HUES48 (cell line): Measurements from ENCODE around the gene BACH2.
"Not testable (repeated sequence)": the region's sequence is repeated elsewhere in the genome, so short reads cannot be mapped to it uniquely, and the experiment has no call there.

Source experiments
- H3K27ac ChIP-seq: one replicate; pipeline ENCODE4 v1.7.0; 2013; ENCODE audit warnings: low read depth, low read length, inconsistent platforms
- H3K27me3 ChIP-seq: 2 replicates; pipeline ENCODE4 v1.6.1; 2013; ENCODE audit warnings: mild to moderate bottlenecking, low read length; ENCODE audit not compliant: control insufficient read depth, insufficient read depth
- H3K36me3 ChIP-seq: 2 replicates; pipeline ENCODE4 v1.6.1; 2013; ENCODE audit warnings: low read length; ENCODE audit not compliant: control insufficient read depth, insufficient read depth
- H3K4me1 ChIP-seq: 2 replicates; pipeline ENCODE4 v1.6.1; 2013; ENCODE audit warnings: mild to moderate bottlenecking, low read length; ENCODE audit not compliant: control insufficient read depth, insufficient read depth
- H3K4me3 ChIP-seq: 2 replicates; pipeline ENCODE4 v1.5.1; 2013; ENCODE audit warnings: mild to moderate bottlenecking, low read depth, low read length
- H3K9ac ChIP-seq: 2 replicates; pipeline ENCODE4 v1.6.1; 2013; ENCODE audit warnings: mild to moderate bottlenecking, low read depth, low read length, moderate library complexity
- H3K9me3 ChIP-seq: 2 replicates; pipeline ENCODE4 v1.6.1; 2013; ENCODE audit warnings: low read length; ENCODE audit not compliant: control insufficient read depth, insufficient read depth

Gene BACH2

DNA sequence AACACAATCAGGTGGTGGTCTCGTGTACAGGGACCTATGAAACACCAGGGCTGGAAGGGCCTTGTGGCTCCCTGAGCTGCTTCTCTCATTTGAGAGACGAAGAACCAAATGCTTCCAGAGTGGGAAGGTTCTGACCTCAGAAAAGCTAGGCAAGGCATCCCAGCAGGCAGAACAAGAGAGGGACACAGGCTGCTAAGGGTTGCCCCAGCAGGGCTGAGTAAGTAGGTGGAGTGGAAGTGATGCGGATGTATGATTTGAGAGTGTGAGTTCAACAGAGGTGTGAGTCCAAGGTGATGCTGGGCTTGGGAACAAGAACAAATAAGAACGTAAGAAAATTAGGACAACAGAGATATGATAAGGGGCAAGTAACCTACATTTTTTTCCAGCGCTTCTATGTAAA is 147.8 kb downstream of the BACH2 start:
- H3K27me3 ChIP-seq: no peaks in the 10 kb centered on the region
- H3K9ac ChIP-seq: no peak overlapping the region
- H3K36me3 ChIP-seq: no peaks in the 10 kb centered on the region

DNA sequence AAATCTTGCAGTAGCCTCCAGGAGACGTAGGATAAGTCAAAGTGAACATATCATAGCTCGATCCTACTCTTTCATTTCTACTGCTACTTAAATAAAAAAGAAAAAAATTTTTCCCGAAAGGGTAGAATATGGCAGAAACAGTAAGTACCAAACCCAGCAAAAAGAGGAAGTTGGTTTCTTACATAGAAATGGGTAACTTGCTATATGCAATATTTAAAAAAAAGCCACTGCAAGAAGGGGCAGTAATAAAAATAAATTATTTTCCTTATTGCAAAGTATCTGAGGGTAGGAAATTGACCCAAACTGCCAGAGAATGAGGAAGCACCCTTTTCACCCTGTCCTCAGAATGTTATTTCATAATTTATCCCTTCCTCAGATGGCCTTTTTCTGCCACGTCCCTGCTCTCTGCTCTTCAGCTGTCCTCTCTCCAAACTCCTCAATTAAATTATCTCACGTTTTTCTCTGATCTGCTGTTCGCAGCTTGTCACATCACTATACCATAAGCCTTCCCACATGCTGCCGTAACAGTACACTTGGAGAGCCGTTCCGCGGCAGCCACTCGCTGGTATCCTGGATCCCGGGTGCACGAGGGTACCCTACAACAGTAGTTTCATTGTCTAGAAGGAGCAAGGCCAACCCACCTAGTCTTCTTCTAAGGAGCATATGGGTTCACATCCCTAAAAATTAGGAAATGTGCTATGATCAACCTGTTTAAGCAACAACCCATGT is 149.6 kb downstream of the BACH2 start:
- Histone ChIP-seq H3K9me3 (no peaks in the 10 kb centered on the region), H3K36me3 (no peaks in the 10 kb centered on the region), H3K9ac (no peak overlapping the region), H3K27me3 (no peaks in the 10 kb centered on the region), H3K27ac (no peak overlapping the region), H3K4me3 (no peak overlapping the region), H3K4me1 (no peaks in the 10 kb centered on the region)

More for the DNA sequence above, 147.8 kb downstream of the BACH2 start:
- H3K9me3 ChIP-seq: no peaks in the 10 kb centered on the region
- H3K4me3 ChIP-seq: no peak overlapping the region
- no peak overlapping the region for H3K27ac ChIP-seq
- no peaks in the 10 kb centered on the region for H3K4me1 ChIP-seq

- Histone ChIP-seq H3K27me3 (no peaks in the 10 kb centered on the region), H3K4me3 (no peak overlapping the region), H3K9ac (no peak overlapping the region), H3K4me1 (no peaks in the 10 kb centered on the region), H3K36me3 (no peaks in the 10 kb centered on the region), H3K9me3 (no peaks in the 10 kb centered on the region), H3K27ac (no peak overlapping the region)
These were observed 150.6 kb downstream of the BACH2 start for GRCh38 chr6:90146024-90146423.

GRCh38 chr6:90144928-90145555 is 151.6 kb downstream of the BACH2 start:
- Histone ChIP-seq H3K9me3 (no peaks in the 10 kb centered on the region), H3K4me1 (no peaks in the 10 kb centered on the region), H3K4me3 (no peak overlapping the region), H3K9ac (no peak overlapping the region), H3K36me3 (no peaks in the 10 kb centered on the region), H3K27ac (no peak overlapping the region), H3K27me3 (no peaks in the 10 kb centered on the region)

GRCh38 chr6:90144396-90144795 is 152.2 kb downstream of the BACH2 start:
- Histone ChIP-seq H3K36me3 (no peaks in the 10 kb centered on the region), H3K4me1 (no peaks in the 10 kb centered on the region), H3K9me3 (no peaks in the 10 kb centered on the region), H3K27ac (no peak overlapping the region), H3K27me3 (no peaks in the 10 kb centered on the region), H3K9ac (no peak overlapping the region), H3K4me3 (no peak overlapping the region)

GRCh38 chr6:90140683-90141082 is 156.0 kb downstream of the BACH2 start:
- H3K27me3 ChIP-seq: no peaks in the 10 kb centered on the region

GRCh38 chr6:90139272-90139817 is 157.3 kb downstream of the BACH2 start:
- H3K27me3 ChIP-seq: no peaks in the 10 kb centered on the region
- no peak overlapping the region for H3K9ac ChIP-seq
- no peaks in the 10 kb centered on the region for H3K9me3 ChIP-seq
- no peaks in the 10 kb centered on the region for H3K4me1 ChIP-seq
- H3K4me3 ChIP-seq: no peak overlapping the region
- H3K27ac ChIP-seq: no peak overlapping the region
- no peaks in the 10 kb centered on the region for H3K36me3 ChIP-seq

More at GRCh38 chr6:90140683-90141082, 156.0 kb downstream of the BACH2 start:
- Histone ChIP-seq H3K4me1 (no peaks in the 10 kb centered on the region), H3K27ac (no peak overlapping the region), H3K9me3 (no peaks in the 10 kb centered on the region), H3K4me3 (no peak overlapping the region), H3K36me3 (no peaks in the 10 kb centered on the region), H3K9ac (no peak overlapping the region)

- no peak overlapping the region for H3K9ac ChIP-seq
- H3K4me3 ChIP-seq: no peak overlapping the region
- H3K4me1 ChIP-seq: no peaks in the 10 kb centered on the region
- no peaks in the 10 kb centered on the region for H3K9me3 ChIP-seq
- H3K27me3 ChIP-seq: no peaks in the 10 kb centered on the region
- no peaks in the 10 kb centered on the region for H3K36me3 ChIP-seq
- H3K27ac ChIP-seq: no peak overlapping the region
These were observed 159.6 kb downstream of the BACH2 start for GRCh38 chr6:90136837-90137568.

DNA sequence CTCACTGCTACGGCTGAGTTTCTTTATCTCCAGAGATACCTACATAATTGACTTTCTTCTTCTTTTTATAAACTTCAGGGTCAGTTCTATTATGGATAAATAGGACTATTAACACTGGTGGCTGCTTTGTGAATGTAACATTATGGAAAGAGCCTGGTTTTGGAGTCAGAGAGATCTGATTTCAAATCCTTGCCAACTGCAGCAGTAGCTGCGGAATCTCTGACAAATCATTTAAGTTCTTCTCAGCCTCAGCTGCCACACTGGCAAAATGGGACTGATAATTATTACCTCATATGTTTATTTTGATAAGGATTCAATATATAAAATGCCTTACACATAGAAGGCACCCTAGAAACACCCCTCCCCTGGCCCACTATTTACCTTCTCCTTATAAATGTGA is 160.5 kb downstream of the BACH2 start:
- Histone ChIP-seq H3K36me3 (no peaks in the 10 kb centered on the region), H3K27ac (no peak overlapping the region), H3K27me3 (no peaks in the 10 kb centered on the region), H3K4me1 (no peaks in the 10 kb centered on the region), H3K9me3 (no peaks in the 10 kb centered on the region), H3K9ac (no peak overlapping the region), H3K4me3 (no peak overlapping the region)

GRCh38 chr6:90135667-90136066 is 161.0 kb downstream of the BACH2 start:
- Histone ChIP-seq H3K9me3 (no peaks in the 10 kb centered on the region), H3K27me3 (no peaks in the 10 kb centered on the region), H3K27ac (no peak overlapping the region), H3K9ac (no peak overlapping the region), H3K36me3 (no peaks in the 10 kb centered on the region), H3K4me1 (no peaks in the 10 kb centered on the region), H3K4me3 (no peak overlapping the region)

DNA sequence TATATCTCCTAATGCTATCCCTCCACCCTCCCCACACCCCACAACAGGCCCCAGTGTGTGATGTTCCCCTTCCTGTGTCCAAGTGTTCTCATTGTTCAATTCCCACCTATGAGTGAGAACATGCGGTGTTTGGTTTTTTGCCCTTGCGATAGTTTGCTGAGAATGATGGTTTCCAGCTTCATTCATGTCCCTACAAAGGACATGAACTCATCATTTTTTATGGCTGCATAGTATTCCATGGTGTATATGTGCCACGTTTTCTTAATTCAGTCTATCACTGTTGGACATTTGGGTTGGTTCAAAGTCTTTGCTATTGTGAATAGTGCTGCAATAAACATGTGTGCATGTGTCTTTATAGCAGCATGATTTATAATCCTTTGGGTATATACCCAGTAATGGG is 163.0 kb downstream of the BACH2 start:
- not testable (repeated sequence) for H3K4me3 ChIP-seq, H3K27me3 ChIP-seq, H3K36me3 ChIP-seq, H3K9me3 ChIP-seq, H3K27ac ChIP-seq, H3K4me1 ChIP-seq, H3K9ac ChIP-seq
